Measurements from ENCODE around the gene ANKK1. TPM values are rescaled to one million over a fixed set of nuclear protein-coding genes. Genes with fewer than 3 reads are reported as not detected.

ANKK1 gene
- total RNA-seq, 2 donors from 2014 or later, result not detected

DNA sequence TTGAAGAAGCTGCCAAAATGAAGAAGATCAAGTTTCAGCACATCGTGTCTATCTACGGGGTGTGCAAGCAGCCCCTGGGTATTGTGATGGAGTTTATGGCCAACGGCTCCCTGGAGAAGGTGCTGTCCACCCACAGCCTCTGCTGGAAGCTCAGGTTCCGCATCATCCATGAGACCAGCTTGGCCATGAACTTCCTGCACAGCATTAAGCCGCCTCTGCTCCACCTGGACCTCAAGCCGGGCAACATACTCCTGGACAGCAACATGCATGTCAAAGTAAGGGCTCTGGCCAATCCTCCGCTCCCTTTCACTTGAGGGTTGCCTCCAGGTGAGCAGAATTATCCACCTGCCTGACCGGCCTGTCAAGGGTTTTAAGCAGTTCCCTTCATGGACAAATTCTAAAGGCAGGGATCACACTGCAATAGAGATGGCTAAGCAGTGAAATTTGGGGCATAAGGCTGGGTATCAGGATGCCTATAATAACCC, 6.0 kb downstream of the ANKK1 start:
- H3K27ac ChIP-seq, result no peak overlapping the region
- no peaks in the 10 kb centered on the region for H3K4me1 ChIP-seq
- no peaks in the 10 kb centered on the region for H3K36me3 ChIP-seq
- no peaks in the 10 kb centered on the region for H3K27me3 ChIP-seq
- H3K9me3 ChIP-seq, result no peaks in the 10 kb centered on the region
- DNase-seq (ENCODE audit: low spot score), result no peak
- no peak overlapping the region for H3K4me3 ChIP-seq
- TF ChIP-seq, protein P1, sequence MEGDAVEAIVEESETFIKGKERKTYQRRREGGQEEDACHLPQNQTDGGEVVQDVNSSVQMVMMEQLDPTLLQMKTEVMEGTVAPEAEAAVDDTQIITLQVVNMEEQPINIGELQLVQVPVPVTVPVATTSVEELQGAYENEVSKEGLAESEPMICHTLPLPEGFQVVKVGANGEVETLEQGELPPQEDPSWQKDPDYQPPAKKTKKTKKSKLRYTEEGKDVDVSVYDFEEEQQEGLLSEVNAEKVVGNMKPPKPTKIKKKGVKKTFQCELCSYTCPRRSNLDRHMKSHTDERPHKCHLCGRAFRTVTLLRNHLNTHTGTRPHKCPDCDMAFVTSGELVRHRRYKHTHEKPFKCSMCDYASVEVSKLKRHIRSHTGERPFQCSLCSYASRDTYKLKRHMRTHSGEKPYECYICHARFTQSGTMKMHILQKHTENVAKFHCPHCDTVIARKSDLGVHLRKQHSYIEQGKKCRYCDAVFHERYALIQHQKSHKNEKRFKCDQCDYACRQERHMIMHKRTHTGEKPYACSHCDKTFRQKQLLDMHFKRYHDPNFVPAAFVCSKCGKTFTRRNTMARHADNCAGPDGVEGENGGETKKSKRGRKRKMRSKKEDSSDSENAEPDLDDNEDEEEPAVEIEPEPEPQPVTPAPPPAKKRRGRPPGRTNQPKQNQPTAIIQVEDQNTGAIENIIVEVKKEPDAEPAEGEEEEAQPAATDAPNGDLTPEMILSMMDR (IDR thresholded peaks at IDR 0.05), result no peak

DNA sequence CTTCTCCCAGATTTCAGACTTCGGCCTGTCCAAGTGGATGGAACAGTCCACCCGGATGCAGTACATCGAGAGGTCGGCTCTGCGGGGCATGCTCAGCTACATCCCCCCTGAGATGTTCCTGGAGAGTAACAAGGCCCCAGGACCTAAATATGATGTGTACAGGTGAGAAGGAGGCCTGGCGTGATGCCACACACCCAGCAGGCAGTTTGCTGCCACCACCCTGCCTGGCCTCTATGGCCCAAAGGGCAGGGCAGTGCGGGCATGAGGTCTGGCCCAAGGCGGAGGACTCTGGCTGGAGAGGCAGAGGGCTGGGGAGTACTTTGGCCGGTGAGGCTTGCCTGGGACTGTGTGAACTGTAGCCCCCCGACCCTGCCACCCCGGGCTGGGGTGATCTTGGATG, 7.3 kb downstream of the ANKK1 start:
- Histone ChIP-seq H3K27ac (no peak overlapping the region), H3K4me3 (no peak overlapping the region), H3K27me3 (no peaks in the 10 kb centered on the region), H3K9me3 (no peaks in the 10 kb centered on the region), H3K36me3 (no peaks in the 10 kb centered on the region), H3K4me1 (no peaks in the 10 kb centered on the region)
- DNase-seq (ENCODE audit: low spot score), result no peak
- TF ChIP-seq, protein P1 (IDR thresholded peaks at IDR 0.05), result no peak

DNA sequence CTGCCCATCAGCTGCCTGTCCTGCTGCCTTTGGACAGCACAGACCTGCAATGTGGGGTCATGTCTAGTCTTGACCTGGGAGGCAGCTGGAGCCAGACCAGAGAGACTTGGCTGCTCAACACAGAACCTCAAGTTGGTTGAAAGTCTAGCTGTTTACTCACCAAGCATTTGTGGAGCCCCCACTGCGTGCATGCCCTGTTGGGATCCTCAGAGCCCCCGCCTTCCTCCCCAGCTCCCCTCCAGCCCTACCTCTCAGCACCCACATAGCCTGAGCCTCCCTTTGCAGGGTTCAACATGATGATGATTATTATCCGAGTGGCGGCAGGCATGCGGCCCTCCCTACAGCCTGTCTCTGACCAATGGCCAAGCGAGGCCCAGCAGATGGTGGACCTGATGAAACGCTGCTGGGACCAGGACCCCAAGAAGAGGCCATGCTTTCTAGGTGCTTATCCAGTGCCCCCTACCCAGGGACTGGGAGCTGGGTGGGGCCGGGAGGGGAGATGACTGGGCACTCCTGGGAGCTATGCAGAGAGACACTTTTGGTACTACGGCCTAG, 8.3 kb downstream of the ANKK1 start:
- no peak for DNase-seq (ENCODE audit: low spot score)
- no peaks in the 10 kb centered on the region for H3K9me3 ChIP-seq
- H3K36me3 ChIP-seq, result no peaks in the 10 kb centered on the region
- TF ChIP-seq, protein P1 (IDR thresholded peaks at IDR 0.05), result no peak
- no peak overlapping the region for H3K4me3 ChIP-seq
- no peaks in the 10 kb centered on the region for H3K4me1 ChIP-seq
- H3K27me3 ChIP-seq, result no peaks in the 10 kb centered on the region
- no peak overlapping the region for H3K27ac ChIP-seq

DNA sequence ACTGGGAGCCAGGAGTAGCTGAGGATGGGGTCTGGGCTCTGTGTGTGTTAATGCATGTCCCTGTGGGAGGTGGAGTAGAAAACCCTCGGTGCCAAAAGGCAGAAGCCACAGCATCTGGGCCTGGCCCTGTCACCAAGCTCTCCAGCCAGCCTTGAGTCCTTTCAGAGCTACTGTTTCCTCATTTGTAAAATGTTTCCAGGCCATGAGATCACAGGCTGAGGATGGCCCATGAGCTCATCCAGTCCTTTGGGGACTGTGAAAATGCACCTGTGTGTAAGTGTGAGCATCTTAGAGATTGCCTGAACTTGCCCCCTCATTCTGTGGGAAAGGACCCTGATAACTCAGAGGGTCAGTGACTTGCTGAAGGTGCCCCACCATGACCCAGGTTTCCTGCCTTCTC, 9.1 kb downstream of the ANKK1 start:
- Histone ChIP-seq H3K27ac (no peak overlapping the region), H3K4me3 (no peak overlapping the region), H3K27me3 (no peaks in the 10 kb centered on the region), H3K9me3 (no peaks in the 10 kb centered on the region), H3K4me1 (no peaks in the 10 kb centered on the region), H3K36me3 (no peaks in the 10 kb centered on the region)
- TF ChIP-seq, protein P1 (IDR thresholded peaks at IDR 0.05), result no peak
- DNase-seq (ENCODE audit: low spot score), result no peak

DNA sequence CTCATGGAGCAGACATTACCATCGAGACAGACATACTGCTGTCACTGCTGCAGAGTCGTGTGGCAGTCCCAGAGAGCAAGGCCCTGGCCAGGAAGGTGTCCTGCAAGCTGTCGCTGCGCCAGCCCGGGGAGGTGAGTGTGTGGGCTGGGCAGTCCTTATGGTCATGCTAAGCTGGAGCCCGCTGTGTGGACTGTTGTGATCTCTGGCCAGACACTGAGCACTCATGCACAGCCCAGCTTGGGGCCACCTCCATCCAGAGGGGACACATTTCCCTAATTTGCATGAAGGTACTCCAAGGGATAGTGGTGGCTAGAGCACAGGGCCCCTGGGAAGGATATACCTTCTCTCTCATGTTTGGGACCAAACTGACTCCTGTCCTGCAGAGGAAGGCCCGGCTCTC, 9.6 kb downstream of the ANKK1 start:
- TF ChIP-seq, protein P1 (IDR thresholded peaks at IDR 0.05), result no peak
- DNase-seq (ENCODE audit: low spot score), result no peak
- H3K9me3 ChIP-seq, result no peaks in the 10 kb centered on the region
- no peaks in the 10 kb centered on the region for H3K4me1 ChIP-seq
- H3K36me3 ChIP-seq, result no peaks in the 10 kb centered on the region
- H3K27ac ChIP-seq, result no peak overlapping the region
- no peaks in the 10 kb centered on the region for H3K27me3 ChIP-seq
- H3K4me3 ChIP-seq, result no peak overlapping the region

DNA sequence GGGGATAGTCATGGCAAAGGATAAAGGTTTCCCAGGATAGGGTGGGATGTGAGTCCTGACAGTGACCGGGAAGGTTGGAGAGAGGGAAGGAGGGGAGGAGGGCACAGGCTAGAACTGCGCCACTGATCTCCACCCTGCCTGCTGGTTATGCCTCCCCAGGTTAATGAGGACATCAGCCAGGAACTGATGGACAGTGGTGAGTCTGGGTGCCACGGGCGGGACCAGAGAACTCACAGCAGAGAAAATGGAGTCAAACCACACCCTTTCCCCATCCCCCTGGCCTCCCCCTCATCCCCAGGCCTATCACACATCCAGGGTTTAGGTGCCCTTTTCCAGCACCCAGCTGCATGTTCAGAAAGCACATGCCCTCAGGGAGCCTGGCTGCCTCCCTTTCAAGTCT, 10.2 kb downstream of the ANKK1 start:
- DNase-seq (ENCODE audit: low spot score), result no peak

More for the DNA sequence above, 10.2 kb downstream of the ANKK1 start:
- no peaks in the 10 kb centered on the region for H3K9me3 ChIP-seq
- no peak overlapping the region for H3K27ac ChIP-seq
- TF ChIP-seq, protein P1 (IDR thresholded peaks at IDR 0.05), result no peak
- H3K27me3 ChIP-seq, result no peaks in the 10 kb centered on the region
- H3K4me1 ChIP-seq, result no peaks in the 10 kb centered on the region
- no peaks in the 10 kb centered on the region for H3K36me3 ChIP-seq
- no peak overlapping the region for H3K4me3 ChIP-seq

Measured in right atrium auricular region (tissue), 2 donors.